Measurements from ENCODE around the gene IL19. TPM values are rescaled to one million over a fixed set of nuclear protein-coding genes. Genes with fewer than 3 reads are reported as not detected.

IL19 gene
- total RNA-seq, 1 donor from 2014 or later = not detected

DNA sequence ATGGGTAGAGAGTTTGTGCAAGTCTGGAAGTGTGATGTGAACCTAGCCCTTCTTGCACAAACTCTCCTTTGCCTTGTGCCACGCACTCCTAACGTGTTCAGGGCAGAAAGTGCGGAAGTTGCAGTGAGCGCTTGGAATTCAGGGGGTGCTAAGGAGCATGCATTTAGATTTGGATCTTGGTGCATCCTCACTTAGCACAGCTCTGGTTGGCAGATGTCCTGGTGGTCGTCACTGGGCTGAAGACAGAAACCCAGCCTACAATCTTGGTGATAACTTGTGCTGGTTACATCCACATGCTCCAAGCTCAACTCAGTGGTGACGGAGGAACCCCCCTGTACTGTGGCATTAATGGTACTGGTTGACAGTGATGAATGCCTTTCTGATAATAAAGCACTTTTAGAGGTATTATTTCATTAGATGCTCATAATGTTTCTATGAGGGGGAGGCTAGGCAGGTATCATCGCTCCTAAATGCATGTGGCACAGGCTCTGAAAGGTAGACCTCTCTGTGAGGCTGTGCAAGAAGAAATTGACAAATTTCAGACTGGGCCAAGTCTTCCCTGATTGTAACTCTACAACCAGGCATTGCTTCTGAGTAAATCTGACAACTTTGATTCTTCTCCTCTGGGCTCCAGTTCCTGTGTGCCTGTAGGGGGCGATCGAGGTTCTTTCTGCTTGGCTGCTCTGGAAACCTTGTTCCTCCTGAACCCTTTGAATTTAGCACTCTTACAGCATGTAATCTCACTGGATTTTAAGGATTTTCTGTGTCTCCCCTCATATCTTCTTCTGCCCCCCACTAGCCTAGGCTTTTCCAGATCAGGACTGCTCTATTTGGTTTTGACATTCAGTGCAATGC, 45.2 kb upstream of the IL19 start:
- Histone ChIP-seq H3K27me3 (no peaks in the 10 kb centered on the region), H3K36me3 (peaks cover 13 to 16% of the 10 kb centered on the region in 2 donors), H3K27ac (peak overlapping the region; percentile 14 to 85), H3K4me1 (peaks cover 20 to 47% of the 10 kb centered on the region in 2 donors), H3K4me3 (no peak overlapping the region), H3K9me3 (no peaks in the 10 kb centered on the region)
- intact Hi-C loops (cut with DNase I) = loop anchor here (2.0 to 5.0 kb wide), 2 partner anchors 19 to 187 kb away; no protein-coding TSS in a partner anchor
- DNase-seq (ENCODE audit: low spot score in 2 of 2) = peak in 1 of 2 donors; percentile 31
- TF ChIP-seq, protein P1, sequence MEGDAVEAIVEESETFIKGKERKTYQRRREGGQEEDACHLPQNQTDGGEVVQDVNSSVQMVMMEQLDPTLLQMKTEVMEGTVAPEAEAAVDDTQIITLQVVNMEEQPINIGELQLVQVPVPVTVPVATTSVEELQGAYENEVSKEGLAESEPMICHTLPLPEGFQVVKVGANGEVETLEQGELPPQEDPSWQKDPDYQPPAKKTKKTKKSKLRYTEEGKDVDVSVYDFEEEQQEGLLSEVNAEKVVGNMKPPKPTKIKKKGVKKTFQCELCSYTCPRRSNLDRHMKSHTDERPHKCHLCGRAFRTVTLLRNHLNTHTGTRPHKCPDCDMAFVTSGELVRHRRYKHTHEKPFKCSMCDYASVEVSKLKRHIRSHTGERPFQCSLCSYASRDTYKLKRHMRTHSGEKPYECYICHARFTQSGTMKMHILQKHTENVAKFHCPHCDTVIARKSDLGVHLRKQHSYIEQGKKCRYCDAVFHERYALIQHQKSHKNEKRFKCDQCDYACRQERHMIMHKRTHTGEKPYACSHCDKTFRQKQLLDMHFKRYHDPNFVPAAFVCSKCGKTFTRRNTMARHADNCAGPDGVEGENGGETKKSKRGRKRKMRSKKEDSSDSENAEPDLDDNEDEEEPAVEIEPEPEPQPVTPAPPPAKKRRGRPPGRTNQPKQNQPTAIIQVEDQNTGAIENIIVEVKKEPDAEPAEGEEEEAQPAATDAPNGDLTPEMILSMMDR (IDR thresholded peaks at IDR 0.05) = peak; percentile 26 to 43 (median 41)

DNA sequence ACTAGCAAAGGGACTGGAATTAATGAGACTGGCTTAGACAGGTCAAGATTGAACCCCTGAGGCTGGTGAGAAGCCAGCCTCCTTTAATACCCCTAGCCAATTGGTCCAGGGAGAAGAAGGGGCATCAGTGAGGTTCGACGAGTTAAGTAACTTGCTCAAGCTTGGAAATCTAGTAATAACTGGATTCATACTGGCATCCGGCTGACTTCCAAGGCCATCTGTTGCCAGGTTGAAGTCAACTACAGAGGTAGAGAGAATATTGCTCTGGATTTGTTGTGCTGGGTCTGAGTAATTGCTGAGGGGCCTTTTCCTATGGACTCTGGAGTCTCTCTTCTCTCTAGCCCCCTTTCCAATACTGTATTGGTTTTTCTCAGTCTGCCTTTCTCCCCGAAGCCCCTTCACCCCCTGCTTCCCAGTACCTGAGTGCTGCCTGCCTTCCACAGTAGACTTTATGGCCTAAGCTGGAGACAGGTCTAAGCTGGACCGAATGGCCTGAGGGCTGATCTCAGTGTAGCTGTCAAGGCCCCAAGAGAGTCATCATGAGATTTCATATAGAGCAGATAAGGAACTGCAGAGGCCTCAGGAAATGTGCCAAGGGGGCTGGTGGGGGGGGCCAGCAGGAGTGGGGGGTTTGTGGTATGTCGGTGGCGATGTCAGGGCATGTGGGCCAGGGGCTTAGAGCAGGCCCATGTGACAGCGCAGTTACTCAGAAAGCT, 42.4 kb upstream of the IL19 start:
- peaks cover 18 to 39% of the 10 kb centered on the region in 2 donors for H3K4me1 ChIP-seq
- DNase-seq (ENCODE audit: low spot score in 2 of 2) = no peak
- peaks cover 41 to 44% of the 10 kb centered on the region in 2 donors for H3K36me3 ChIP-seq
- TF ChIP-seq, protein P1 (IDR thresholded peaks at IDR 0.05) = no peak
- no peaks in the 10 kb centered on the region for H3K9me3 ChIP-seq
- H3K27me3 ChIP-seq = no peaks in the 10 kb centered on the region
- intact Hi-C loops (cut with DNase I) = loop anchor here (5.0 kb wide), 1 partner anchor 184 kb away; no protein-coding TSS in a partner anchor
- no peak overlapping the region for H3K4me3 ChIP-seq
- no peak overlapping the region for H3K27ac ChIP-seq

DNA sequence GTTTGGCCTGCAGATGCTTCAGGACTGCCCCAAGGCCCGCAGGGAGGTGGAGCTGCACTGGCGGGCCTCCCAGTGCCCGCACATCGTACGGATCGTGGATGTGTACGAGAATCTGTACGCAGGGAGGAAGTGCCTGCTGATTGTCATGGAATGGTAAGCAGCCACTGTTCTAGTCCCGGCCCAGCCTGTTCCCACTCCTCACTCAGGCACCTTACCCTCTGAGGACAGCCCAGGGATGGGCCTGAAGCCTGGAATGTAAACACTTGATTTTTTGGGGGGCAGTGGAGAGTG, 41.9 kb upstream of the IL19 start:
- Histone ChIP-seq H3K27ac (no peak overlapping the region), H3K4me1 (peaks cover 14 to 34% of the 10 kb centered on the region in 2 donors), H3K36me3 (peaks cover 43 to 49% of the 10 kb centered on the region in 2 donors), H3K4me3 (no peak overlapping the region), H3K27me3 (no peaks in the 10 kb centered on the region), H3K9me3 (no peaks in the 10 kb centered on the region)
- TF ChIP-seq, protein P1 (IDR thresholded peaks at IDR 0.05) = no peak
- DNase-seq (ENCODE audit: low spot score in 2 of 2) = peak in 1 of 2 donors; percentile 52
- intact Hi-C loops (cut with DNase I) = loop anchor here (5.0 kb wide), 1 partner anchor 184 kb away; no protein-coding TSS in a partner anchor

DNA sequence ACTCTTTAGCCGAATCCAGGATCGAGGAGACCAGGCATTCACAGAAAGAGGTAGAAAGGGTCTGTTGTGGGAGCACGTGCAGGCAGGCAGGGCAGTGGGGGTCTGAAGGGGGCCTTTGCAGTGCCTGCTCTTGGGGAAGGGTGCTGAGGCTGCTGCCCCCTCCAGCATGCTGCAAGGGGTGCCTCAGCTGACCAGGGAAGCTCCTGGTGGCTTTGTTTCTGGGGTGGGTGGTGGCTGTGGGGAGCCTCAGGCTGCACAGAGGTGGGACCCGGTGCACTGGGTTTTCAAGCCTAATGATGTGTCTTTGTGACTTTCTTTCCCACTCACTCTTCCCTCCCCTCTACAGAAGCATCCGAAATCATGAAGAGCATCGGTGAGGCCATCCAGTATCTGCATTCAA, 41.5 kb upstream of the IL19 start:
- peak in 1 of 2 donors; percentile 55 for DNase-seq (ENCODE audit: low spot score in 2 of 2)
- intact Hi-C loops (cut with DNase I) = loop anchor here (5.0 kb wide), 1 partner anchor 183 kb away; no protein-coding TSS in a partner anchor
- Histone ChIP-seq H3K9me3 (no peaks in the 10 kb centered on the region), H3K27ac (no peak overlapping the region), H3K4me1 (peaks cover 14 to 30% of the 10 kb centered on the region in 2 donors), H3K4me3 (no peak overlapping the region), H3K27me3 (no peaks in the 10 kb centered on the region), H3K36me3 (peaks cover 46 to 53% of the 10 kb centered on the region in 2 donors)
- TF ChIP-seq, protein P1 (IDR thresholded peaks at IDR 0.05) = no peak

DNA sequence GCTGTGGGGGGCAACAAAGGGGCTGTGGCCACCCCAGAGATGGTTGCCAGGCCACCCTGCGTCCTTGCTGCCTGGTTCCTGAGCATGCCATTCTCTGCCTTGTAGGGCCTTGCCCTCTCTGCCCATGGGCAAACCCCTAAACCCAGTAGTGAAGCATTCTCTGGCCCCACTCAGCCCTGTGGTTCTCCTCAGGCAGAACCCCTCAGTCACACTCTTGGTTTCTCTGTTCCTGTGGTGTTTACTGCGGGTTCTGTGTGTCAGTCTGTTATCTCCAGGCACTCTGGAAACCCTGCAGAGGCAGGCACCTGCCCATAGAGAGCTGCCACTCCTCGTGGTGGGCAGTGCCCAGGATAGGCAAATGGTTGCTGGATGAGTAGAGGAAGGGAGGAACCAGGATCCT, 41.1 kb upstream of the IL19 start:
- Histone ChIP-seq H3K27ac (no peak overlapping the region), H3K4me3 (no peak overlapping the region), H3K9me3 (no peaks in the 10 kb centered on the region), H3K4me1 (peaks cover 14 to 25% of the 10 kb centered on the region in 2 donors), H3K36me3 (peaks cover 46 to 57% of the 10 kb centered on the region in 2 donors), H3K27me3 (no peaks in the 10 kb centered on the region)
- intact Hi-C loops (cut with DNase I) = loop anchor here (5.0 kb wide), 1 partner anchor 183 kb away; no protein-coding TSS in a partner anchor
- TF ChIP-seq, protein P1 (IDR thresholded peaks at IDR 0.05) = no peak
- DNase-seq (ENCODE audit: low spot score in 2 of 2) = no peak

Data from ascending aorta (tissue), 2 donors.